ENCODE results near the gene SLC38A9. TPM values are rescaled to one million over a fixed set of nuclear protein-coding genes. Genes with fewer than 3 reads are reported as not detected.

The SLC38A9 gene
- total and polyA plus RNA-seq, 2 donors (not counting 1 experiment from before 2014, with no cell fraction given): 23.4 to 36.3 TPM

DNA sequence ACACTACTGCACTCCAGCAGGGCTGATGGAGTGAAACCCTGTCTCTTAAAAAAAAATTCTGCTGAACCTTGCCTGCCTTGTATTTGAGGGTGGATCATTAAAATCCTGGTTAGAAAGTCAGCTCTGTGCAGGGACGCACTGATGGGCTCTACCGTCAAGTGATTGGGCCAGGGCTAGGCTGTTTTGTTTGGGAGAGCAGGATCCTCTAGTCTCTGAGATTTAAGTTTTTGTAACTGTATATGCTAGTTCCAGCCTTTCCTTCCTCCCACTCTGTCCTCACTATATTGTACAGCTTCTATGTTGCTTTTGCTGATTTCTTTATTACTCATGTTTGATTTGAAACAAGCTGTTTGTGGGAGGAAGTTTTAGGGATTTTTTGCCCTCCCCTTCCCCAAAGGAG lies 37.3 kb upstream of the SLC38A9 start:
- no peak for TF ChIP-seq EZH2 (IDR thresholded peaks at IDR 0.05; ENCODE audit: borderline replicate concordance, insufficient read depth, low read depth, low read length, poor library complexity, severe bottlenecking)
- TF ChIP-seq, protein P1, sequence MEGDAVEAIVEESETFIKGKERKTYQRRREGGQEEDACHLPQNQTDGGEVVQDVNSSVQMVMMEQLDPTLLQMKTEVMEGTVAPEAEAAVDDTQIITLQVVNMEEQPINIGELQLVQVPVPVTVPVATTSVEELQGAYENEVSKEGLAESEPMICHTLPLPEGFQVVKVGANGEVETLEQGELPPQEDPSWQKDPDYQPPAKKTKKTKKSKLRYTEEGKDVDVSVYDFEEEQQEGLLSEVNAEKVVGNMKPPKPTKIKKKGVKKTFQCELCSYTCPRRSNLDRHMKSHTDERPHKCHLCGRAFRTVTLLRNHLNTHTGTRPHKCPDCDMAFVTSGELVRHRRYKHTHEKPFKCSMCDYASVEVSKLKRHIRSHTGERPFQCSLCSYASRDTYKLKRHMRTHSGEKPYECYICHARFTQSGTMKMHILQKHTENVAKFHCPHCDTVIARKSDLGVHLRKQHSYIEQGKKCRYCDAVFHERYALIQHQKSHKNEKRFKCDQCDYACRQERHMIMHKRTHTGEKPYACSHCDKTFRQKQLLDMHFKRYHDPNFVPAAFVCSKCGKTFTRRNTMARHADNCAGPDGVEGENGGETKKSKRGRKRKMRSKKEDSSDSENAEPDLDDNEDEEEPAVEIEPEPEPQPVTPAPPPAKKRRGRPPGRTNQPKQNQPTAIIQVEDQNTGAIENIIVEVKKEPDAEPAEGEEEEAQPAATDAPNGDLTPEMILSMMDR (IDR thresholded peaks at IDR 0.05): no peak
- 100% methylated on average over 1 of the region's 2 CpGs for WGBS (ENCODE audit: insufficient coverage)
- ChIA-PET POLR2A (no interaction called here), CTCF (no interaction called here)
- Histone ChIP-seq H3K36me3 (replicated peaks in 1 of 2; ENCODE audit: control extremely low read depth in 1 of 2, control insufficient read depth in 1 of 2, extremely low read depth in 1 of 2, insufficient read depth in 2 of 2, low read length in 1 of 2) (no peaks in the 10 kb centered on the region), H3K27ac (ENCODE audit: low read length in 2 of 2) (no peak overlapping the region), H3K9ac (ENCODE audit: low read length) (no peak overlapping the region), H3K27me3 (replicated peaks in 1 of 4; ENCODE audit: control extremely low read depth in 1 of 4, control insufficient read depth in 3 of 4, insufficient read depth in 4 of 4, low read length in 3 of 4) (no peaks in the 10 kb centered on the region), H3K4me3 (ENCODE audit: control extremely low read depth in 1 of 5, extremely low read depth in 1 of 5, insufficient read depth in 1 of 5, low read depth in 2 of 5, low read length in 4 of 5) (no peak overlapping the region), H3K4me2 (replicated peaks; ENCODE audit: low read depth, low read length, poor library complexity, severe bottlenecking) (no peak overlapping the region), H2AFZ (ENCODE audit: insufficient read depth, low read depth, low read length, poor library complexity, severe bottlenecking) (no peak overlapping the region), H3K9me3 (ENCODE audit: control extremely low read depth in 1 of 3, control insufficient read depth in 2 of 3, insufficient read depth in 1 of 3, low read length in 2 of 3) (no peaks in the 10 kb centered on the region), H4K20me1 (ENCODE audit: control insufficient read depth, insufficient read depth, low read length, poor library complexity, severe bottlenecking) (no peaks in the 10 kb centered on the region), H3K79me2 (ENCODE audit: control insufficient read depth, insufficient read depth, low read length) (no peaks in the 10 kb centered on the region), H3K4me1 (ENCODE audit: control insufficient read depth in 2 of 2, insufficient read depth in 2 of 2, low read length in 2 of 2) (no peaks in the 10 kb centered on the region)
- ATAC-seq (ENCODE audit: low read depth) (no peak), DNase-seq (no peak)
- no peaks in the 10 kb centered on the region for H3K9me3 Mint-ChIP-seq (ENCODE audit: insufficient read depth)
- no peak overlapping the region for H3K4me3 Mint-ChIP-seq
- H3K27ac Mint-ChIP-seq: no peak overlapping the region
- intact Hi-C loops (cut with micrococcal nuclease): no loop called here
- no peaks in the 10 kb centered on the region for H3K4me1 Mint-ChIP-seq
- peaks cover 9% of the 10 kb centered on the region for H3K27me3 Mint-ChIP-seq

DNA sequence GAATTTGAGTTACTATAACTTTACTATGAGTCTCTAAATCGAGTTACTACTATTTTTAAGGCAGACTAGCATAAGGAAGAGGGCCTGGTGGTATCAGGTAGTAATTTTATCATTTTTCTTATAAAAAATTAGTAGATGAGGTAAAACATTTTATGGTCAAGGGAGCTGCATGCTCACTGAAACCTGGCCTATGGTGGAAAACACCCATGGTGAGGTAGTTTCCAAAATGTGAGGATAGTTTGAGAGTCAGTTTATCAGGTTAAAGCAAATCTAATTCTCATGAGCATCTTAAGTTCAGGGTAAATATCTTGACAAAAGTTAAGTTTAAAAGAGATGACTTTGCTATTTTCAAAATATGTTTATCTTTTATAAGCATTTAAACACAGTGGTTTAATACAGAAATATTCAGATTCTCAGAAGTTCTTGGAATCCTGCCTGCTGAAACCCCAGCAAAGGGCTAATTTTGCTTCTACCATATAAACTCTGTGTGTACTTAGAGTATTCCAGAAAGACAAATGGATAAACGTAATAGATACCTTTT lies 35.7 kb upstream of the SLC38A9 start:
- Histone ChIP-seq H3K4me1 (ENCODE audit: control insufficient read depth in 2 of 2, insufficient read depth in 2 of 2, low read length in 2 of 2) (no peaks in the 10 kb centered on the region), H3K36me3 (replicated peaks in 1 of 2; ENCODE audit: control extremely low read depth in 1 of 2, control insufficient read depth in 1 of 2, extremely low read depth in 1 of 2, insufficient read depth in 2 of 2, low read length in 1 of 2) (no peaks in the 10 kb centered on the region), H3K9me3 (ENCODE audit: control extremely low read depth in 1 of 3, control insufficient read depth in 2 of 3, insufficient read depth in 1 of 3, low read length in 2 of 3) (no peaks in the 10 kb centered on the region), H3K4me2 (replicated peaks; ENCODE audit: low read depth, low read length, poor library complexity, severe bottlenecking) (no peak overlapping the region), H3K27me3 (replicated peaks in 1 of 4; ENCODE audit: control extremely low read depth in 1 of 4, control insufficient read depth in 3 of 4, insufficient read depth in 4 of 4, low read length in 3 of 4) (peaks cover 0 to 4% (median 0%) of the 10 kb centered on the region in 4 experiments), H3K9ac (ENCODE audit: low read length) (no peak overlapping the region), H3K4me3 (ENCODE audit: control extremely low read depth in 1 of 5, extremely low read depth in 1 of 5, insufficient read depth in 1 of 5, low read depth in 2 of 5, low read length in 4 of 5) (no peak overlapping the region), H3K79me2 (ENCODE audit: control insufficient read depth, insufficient read depth, low read length) (no peaks in the 10 kb centered on the region), H4K20me1 (ENCODE audit: control insufficient read depth, insufficient read depth, low read length, poor library complexity, severe bottlenecking) (no peaks in the 10 kb centered on the region), H3K27ac (ENCODE audit: low read length in 2 of 2) (no peak overlapping the region), H2AFZ (ENCODE audit: insufficient read depth, low read depth, low read length, poor library complexity, severe bottlenecking) (no peak overlapping the region)
- Mint-ChIP-seq H3K27me3 (peaks cover 9% of the 10 kb centered on the region), H3K4me3 (no peak overlapping the region), H3K4me1 (no peaks in the 10 kb centered on the region), H3K9me3 (ENCODE audit: insufficient read depth) (no peaks in the 10 kb centered on the region), H3K27ac (no peak overlapping the region)
- POLR2A ChIA-PET: no interaction called here
- no peak for DNase-seq
- intact Hi-C loops (cut with micrococcal nuclease): no loop called here
- CTCF ChIA-PET: no interaction called here
- TF ChIP-seq, protein P1 (IDR thresholded peaks at IDR 0.05): no peak
- TF ChIP-seq EZH2 (IDR thresholded peaks at IDR 0.05; ENCODE audit: borderline replicate concordance, insufficient read depth, low read depth, low read length, poor library complexity, severe bottlenecking): no peak
- no peak for ATAC-seq (ENCODE audit: low read depth)
- no CpG with 5 or more reads among the region's 2 CpGs for WGBS (ENCODE audit: insufficient coverage)

Data from B cell (primary cell).